Ectodermal cell (in vitro differentiated cells): ENCODE data around the gene NIT1.

Experiments used
- H3K27ac ChIP-seq: 2 replicates; pipeline ENCODE4 v1.7.0; 2013; ENCODE audit warnings: mild to moderate bottlenecking, low read depth, low read length; ENCODE audit not compliant: insufficient read depth, poor library complexity, severe bottlenecking
- H3K27me3 ChIP-seq: 2 replicates; pipeline ENCODE4 v1.7.0; 2013; ENCODE audit warnings: mild to moderate bottlenecking, low read length; ENCODE audit not compliant: insufficient read depth, control insufficient read depth, poor library complexity, severe bottlenecking
- H3K36me3 ChIP-seq: one replicate; pipeline ENCODE4 v1.7.0; 2013; ENCODE audit warnings: low read length; ENCODE audit not compliant: control insufficient read depth, insufficient read depth
- H3K4me1 ChIP-seq: one replicate; pipeline ENCODE4 v1.7.0; 2013; ENCODE audit warnings: low read length; ENCODE audit not compliant: control insufficient read depth, insufficient read depth
- H3K4me3 ChIP-seq: 2 replicates; pipeline ENCODE4 v1.7.0; 2013; ENCODE audit warnings: low read depth, low read length, control low read depth; ENCODE audit not compliant: insufficient read depth
- H3K9me3 ChIP-seq: 2 replicates; pipeline ENCODE4 v1.7.0; 2013; ENCODE audit warnings: mild to moderate bottlenecking, low read length, moderate library complexity; ENCODE audit not compliant: control insufficient read depth
- WGBS, 2 experiments: methylation state at CpG; one replicate each; pipeline ENCODE4 v1.1.7; 2013; ENCODE audit warnings: missing lambda C conversion rate in 2 of 2; 5-methylcytosine and 5-hydroxymethylcytosine counted together

The NIT1 gene

DNA sequence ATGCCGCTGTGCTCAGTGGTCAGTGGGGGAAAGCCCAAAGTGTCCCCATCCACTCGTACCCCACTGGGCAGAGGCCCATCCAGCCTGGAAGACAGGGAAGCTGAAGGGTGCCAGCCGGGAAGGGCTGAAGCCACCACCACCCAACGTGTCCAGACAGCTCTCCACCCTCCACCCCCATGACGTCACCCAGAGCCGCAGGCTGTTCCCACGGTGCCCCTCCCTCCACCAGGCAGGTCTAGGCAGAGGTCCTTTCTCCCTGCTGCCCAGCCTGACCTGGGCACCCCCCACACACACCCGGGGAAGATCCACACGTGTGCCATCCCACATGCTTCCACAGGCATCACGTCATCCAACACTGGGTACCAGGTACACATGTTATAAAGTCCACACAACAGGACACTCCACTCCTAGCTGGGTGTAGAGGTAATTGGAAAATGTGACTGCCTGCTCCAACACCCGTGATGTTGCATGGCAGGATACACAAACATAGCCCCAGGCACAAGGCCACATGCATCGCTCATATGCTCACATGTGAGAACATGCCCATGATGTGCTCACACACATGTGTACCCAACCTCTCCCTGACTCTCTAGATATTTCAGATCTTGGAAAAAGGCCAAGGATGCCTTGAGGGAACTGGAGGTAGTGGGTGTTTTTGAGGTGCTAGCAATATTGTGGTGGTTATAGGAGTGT is 43.1 kb upstream of the NIT1 start:
- Histone ChIP-seq H3K27ac (no peak overlapping the region), H3K36me3 (no peaks in the 10 kb centered on the region)
- WGBS, 2 experiments, result 91% methylated on average over 12 of the region's 12 CpGs

GRCh38 chr1:161076410-161076809 is 41.5 kb upstream of the NIT1 start:
- Histone ChIP-seq H3K4me1 (no peaks in the 10 kb centered on the region), H3K27me3 (no peaks in the 10 kb centered on the region), H3K27ac (no peak overlapping the region), H3K36me3 (no peaks in the 10 kb centered on the region), H3K9me3 (no peaks in the 10 kb centered on the region), H3K4me3 (no peak overlapping the region)

More for the DNA sequence above, 43.1 kb upstream of the NIT1 start:
- H3K9me3 ChIP-seq, result no peaks in the 10 kb centered on the region
- no peaks in the 10 kb centered on the region for H3K27me3 ChIP-seq
- no peaks in the 10 kb centered on the region for H3K4me1 ChIP-seq
- H3K4me3 ChIP-seq, result no peak overlapping the region

- Histone ChIP-seq H3K4me3 (no peak overlapping the region), H3K9me3 (no peaks in the 10 kb centered on the region), H3K27me3 (no peaks in the 10 kb centered on the region), H3K36me3 (no peaks in the 10 kb centered on the region), H3K27ac (no peak overlapping the region), H3K4me1 (no peaks in the 10 kb centered on the region)
- WGBS, 2 experiments, result 88 to 91% methylated on average over 9 of the region's 9 CpGs
Measured at GRCh38 chr1:161077426-161077825, 40.5 kb upstream of the NIT1 start.

DNA sequence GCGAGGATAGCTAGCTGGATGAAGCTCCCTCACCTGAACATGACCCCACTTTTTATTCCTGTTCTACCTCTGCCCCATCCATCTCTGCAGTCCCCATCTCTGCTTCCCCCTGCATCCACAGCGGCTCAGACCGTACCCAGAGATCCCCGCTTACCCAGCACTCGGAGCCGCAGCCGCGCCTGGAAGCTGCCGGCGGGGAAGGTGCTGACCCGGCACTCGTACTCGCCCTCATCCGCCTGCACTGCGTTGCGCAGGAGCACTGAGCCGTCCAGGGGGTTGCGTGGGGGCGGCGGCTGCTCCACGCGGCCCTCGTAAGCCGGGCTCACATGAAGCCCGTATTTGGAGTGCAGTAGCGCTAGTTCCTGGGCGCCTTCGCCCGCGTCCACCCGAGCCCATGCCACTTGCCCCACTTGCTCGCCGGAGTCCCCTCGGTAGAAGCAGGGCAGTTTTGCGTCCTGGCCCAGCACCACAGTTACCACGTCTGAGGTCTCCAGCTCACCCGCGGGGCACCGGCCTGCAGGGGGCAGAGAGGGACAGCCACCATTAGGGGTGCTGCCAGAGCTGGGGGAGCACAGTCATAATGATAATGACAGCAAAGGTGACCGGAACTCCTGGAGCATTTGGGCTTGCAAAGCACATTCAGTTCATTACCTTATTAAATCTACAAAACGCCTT is 38.3 kb upstream of the NIT1 start:
- Histone ChIP-seq H3K4me1 (peaks cover 7% of the 10 kb centered on the region), H3K36me3 (no peaks in the 10 kb centered on the region), H3K4me3 (no peak overlapping the region), H3K9me3 (no peaks in the 10 kb centered on the region), H3K27me3 (no peaks in the 10 kb centered on the region), H3K27ac (no peak overlapping the region)
- 92 to 93% methylated on average over 41 of the region's 41 CpGs for WGBS, 2 experiments

DNA sequence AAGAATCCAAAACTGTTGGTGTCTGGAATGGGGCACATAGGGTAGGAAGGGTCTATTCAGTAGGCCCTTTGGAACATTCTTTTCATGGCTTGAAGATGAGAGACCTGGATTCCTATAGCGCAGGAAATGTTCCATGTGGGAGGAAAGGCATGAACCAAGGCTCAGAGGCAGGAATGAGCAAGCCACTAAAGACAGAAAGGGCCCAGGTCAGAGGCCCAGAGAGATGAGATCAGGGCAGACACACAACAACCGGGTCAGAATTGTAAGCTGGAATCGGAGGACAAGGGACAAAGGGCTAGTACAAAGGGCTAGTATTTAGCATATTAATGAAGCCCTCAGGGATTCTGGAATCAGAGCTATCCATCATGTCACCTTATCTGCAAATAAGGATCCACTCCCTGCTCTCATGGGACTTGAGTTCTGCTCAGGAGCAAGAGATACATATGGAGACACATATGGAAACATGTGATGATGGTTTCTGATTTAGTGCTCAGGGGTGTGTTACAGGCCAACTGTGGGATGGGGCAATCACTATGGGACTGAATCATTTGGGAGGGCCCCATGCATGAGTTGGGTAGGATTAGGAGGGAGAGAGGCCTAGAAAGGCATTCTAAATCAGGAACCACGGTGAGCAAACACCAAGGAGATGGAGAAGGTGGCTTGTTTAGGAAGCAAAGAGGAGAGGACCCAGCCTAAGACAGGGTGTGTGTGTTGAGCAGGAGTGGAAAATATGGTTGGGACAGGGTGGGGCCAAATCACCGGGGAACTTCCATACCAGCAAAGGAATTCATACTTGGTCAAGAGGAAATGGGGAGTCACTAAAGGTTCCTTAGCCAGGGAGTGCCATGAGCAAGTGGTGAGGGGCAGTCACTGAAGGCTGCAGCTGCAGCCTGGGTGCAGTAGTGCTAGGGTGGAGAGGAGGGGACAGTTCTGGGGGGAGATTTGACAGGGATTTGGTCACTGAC is 37.2 kb upstream of the NIT1 start:
- no peak overlapping the region for H3K4me3 ChIP-seq
- H3K9me3 ChIP-seq, result no peaks in the 10 kb centered on the region
- H3K4me1 ChIP-seq, result peaks cover 12% of the 10 kb centered on the region
- H3K27me3 ChIP-seq, result no peaks in the 10 kb centered on the region
- H3K36me3 ChIP-seq, result no peaks in the 10 kb centered on the region
- WGBS, 2 experiments, result 61 to 70% methylated on average over 5 of the region's 5 CpGs
- peak overlapping the region; percentile 50 for H3K27ac ChIP-seq

DNA sequence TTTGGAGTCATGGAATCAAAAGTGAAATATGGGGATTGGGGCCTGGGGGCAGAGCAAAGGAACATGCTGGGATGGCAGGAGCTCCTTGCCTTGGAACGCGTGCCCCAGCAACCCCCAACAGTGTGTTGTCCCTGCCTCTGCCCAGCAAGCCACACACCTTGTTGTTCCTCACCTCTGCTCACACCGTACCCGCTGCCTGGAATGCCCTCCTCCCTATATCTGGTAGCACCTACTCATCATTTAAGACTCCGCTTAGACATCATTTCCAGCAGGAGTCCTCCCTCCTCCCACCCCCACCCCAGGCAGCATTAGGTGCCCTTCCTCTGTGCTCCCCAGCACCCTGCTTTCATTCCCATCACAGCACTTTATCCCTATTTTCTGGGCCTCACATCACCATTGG is 36.4 kb upstream of the NIT1 start:
- Histone ChIP-seq H3K4me1 (peaks cover 12% of the 10 kb centered on the region), H3K27me3 (no peaks in the 10 kb centered on the region), H3K9me3 (no peaks in the 10 kb centered on the region), H3K36me3 (no peaks in the 10 kb centered on the region), H3K27ac (no peak overlapping the region), H3K4me3 (no peak overlapping the region)
- WGBS, 2 experiments, result 76 to 78% methylated on average over 5 of the region's 5 CpGs

DNA sequence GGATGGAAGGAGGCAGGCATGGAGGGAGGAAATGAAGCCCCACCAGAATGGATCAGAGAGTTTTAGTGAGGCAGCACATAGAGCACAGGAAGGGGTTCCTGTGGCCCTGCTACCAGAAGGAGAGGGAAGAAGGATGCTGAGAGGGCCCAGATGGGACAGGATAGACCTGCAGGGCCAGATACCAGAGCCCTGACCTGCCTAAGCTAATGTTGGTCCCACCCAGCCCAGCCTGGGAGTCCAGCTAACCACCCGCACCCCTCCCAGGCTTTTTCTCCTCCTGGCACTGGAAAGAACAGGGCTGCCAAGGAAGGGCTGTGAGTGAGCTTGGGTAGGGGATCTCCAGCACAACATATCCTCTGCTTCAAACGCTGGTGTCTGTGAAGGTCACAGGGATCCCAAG is 35.4 kb upstream of the NIT1 start:
- Histone ChIP-seq H3K4me3 (no peak overlapping the region), H3K27ac (no peak overlapping the region), H3K9me3 (no peaks in the 10 kb centered on the region), H3K36me3 (no peaks in the 10 kb centered on the region), H3K4me1 (peaks cover 12% of the 10 kb centered on the region), H3K27me3 (no peaks in the 10 kb centered on the region)
- 86 to 89% methylated on average over 2 of the region's 2 CpGs for WGBS, 2 experiments

- H3K27me3 ChIP-seq, result no peaks in the 10 kb centered on the region
- WGBS, 2 experiments, result 83% methylated on average over 8 of the region's 8 CpGs
- H3K36me3 ChIP-seq, result no peaks in the 10 kb centered on the region
- H3K4me3 ChIP-seq, result no peak overlapping the region
- peaks cover 12% of the 10 kb centered on the region for H3K4me1 ChIP-seq
- H3K27ac ChIP-seq, result no peak overlapping the region
- H3K9me3 ChIP-seq, result no peaks in the 10 kb centered on the region
Measured at GRCh38 chr1:161082996-161083747, 34.7 kb upstream of the NIT1 start.

DNA sequence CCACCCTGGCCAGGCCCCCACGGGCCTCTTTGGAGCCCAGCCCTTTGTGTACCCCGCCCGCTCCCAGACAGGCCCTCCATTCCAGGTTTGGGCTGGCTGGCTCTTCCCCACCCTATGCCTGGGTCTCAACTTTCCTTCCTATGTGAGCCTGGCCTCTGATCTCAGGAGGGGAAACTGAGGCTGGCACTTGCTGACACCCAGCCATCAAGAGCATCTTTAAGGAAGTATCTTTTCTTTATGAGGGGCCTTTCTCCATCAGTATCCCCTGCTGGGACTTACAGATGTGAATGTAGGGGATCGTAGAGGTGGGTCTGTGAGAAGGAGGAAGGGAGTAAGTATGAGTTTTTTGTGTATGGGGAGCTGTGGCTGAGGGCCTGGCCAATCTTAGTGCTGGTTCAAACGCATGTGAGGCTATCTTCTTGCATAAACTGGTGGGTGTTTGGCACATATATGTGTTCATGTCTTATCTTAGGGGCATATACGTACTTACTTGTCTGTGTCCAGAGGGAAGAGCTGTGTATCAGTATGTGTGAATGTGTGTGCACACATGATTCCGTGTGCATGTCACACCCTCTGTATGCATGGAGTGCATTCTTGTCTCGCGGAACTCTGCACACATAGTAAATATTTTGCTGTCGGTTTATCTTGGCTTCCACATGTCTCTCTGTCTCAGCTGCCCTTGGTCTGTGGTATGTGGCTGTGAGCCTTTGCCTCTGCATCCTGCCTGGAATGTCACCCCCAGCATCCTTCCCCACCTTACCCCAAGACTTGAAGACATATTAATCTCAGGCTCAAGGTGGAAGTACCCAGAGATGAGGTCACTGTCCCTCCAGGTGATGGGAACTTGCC is 33.9 kb upstream of the NIT1 start:
- Histone ChIP-seq H3K4me3 (no peak overlapping the region), H3K27me3 (no peaks in the 10 kb centered on the region), H3K36me3 (no peaks in the 10 kb centered on the region), H3K9me3 (no peaks in the 10 kb centered on the region), H3K4me1 (peaks cover 12% of the 10 kb centered on the region), H3K27ac (no peak overlapping the region)
- WGBS, 2 experiments, result 91 to 92% methylated on average over 10 of the region's 10 CpGs
